Vagina (tissue), 2 donors: ENCODE results near the gene COMMD10. TPM values are rescaled to one million over a fixed set of nuclear protein-coding genes. Genes with fewer than 3 reads are reported as not detected.
A peak's percentile ranks its signal among the peaks of the same experiment; 100 is the strongest.

Source experiments
- DNase-seq, 2 donors: peaks; one replicate each; pipeline ENCODE4 v3.0.0-alpha.2; 2017; ENCODE audit errors: extremely low spot score in 2 of 2
- H3K27ac ChIP-seq: fragments of 200-600 bp; sonication (generic); one replicate; pipeline ENCODE4 v1.5.1; 2019
- H3K27me3 ChIP-seq: fragments of 200-600 bp; sonication (generic); one replicate; pipeline ENCODE4 v1.5.1; 2019
- H3K36me3 ChIP-seq, 2 donors: fragments of 200-600 bp; sonication (generic); one replicate each; pipeline ENCODE4 v1.5.1; 2017 to 2019
- H3K4me1 ChIP-seq: fragments of 200-600 bp; sonication (generic); one replicate; pipeline ENCODE4 v1.5.1; 2019
- H3K4me3 ChIP-seq, 2 donors: fragments of 200-600 bp; sonication (generic); 1 replicate in 1 of 2; 2 replicates in 1 of 2; pipeline ENCODE4 v1.5.1; 2016 to 2019
- H3K9me3 ChIP-seq: fragments of 200-600 bp; sonication (generic); one replicate; pipeline ENCODE4 v1.5.1; 2019
- CTCF ChIP-seq, 3 experiments: fragments of 450-650 bp in 2 of 3; fragments of 200-600 bp in 1 of 3; sonication (generic) in 1 of 3; IDR thresholded peaks; one replicate each; pipeline ENCODE4 v1.5.1; 2017 to 2019; ENCODE audit warnings: antibody characterized with exemption in 3 of 3, mild to moderate bottlenecking in 2 of 3, moderate library complexity in 2 of 3
- POLR2A ChIP-seq, 2 donors: fragments of 450-650 bp; IDR thresholded peaks; one replicate each; pipeline ENCODE4 v1.6.1; 2017; ENCODE audit warnings: antibody characterized with exemption in 2 of 2, mild to moderate bottlenecking in 2 of 2, moderate library complexity in 2 of 2
- POLR2AphosphoS5 ChIP-seq, 2 donors: sonication (generic); formaldehyde crosslinking; IDR thresholded peaks; one replicate each; pipeline ENCODE4 v1.9.0; 2017; ENCODE audit warnings: antibody characterized with exemption in 2 of 2, mild to moderate bottlenecking in 2 of 2, low read depth in 1 of 2; ENCODE audit not compliant: insufficient read depth in 1 of 2
- intact Hi-C: fragments of 100-400 bp; cut with DNase I; formaldehyde crosslinking; loops from one replicate; pipeline ENCODE4 v1.15.1; 2023
- total RNA-seq: library from RNA; depleted of rRNA; stranded (reverse); fragments of >200 nt; gene quantifications from one replicate; pipeline ENCODE4 v1.2.3, GENCODE V29; 2016

COMMD10 gene
- 22.6 TPM for total RNA-seq

DNA sequence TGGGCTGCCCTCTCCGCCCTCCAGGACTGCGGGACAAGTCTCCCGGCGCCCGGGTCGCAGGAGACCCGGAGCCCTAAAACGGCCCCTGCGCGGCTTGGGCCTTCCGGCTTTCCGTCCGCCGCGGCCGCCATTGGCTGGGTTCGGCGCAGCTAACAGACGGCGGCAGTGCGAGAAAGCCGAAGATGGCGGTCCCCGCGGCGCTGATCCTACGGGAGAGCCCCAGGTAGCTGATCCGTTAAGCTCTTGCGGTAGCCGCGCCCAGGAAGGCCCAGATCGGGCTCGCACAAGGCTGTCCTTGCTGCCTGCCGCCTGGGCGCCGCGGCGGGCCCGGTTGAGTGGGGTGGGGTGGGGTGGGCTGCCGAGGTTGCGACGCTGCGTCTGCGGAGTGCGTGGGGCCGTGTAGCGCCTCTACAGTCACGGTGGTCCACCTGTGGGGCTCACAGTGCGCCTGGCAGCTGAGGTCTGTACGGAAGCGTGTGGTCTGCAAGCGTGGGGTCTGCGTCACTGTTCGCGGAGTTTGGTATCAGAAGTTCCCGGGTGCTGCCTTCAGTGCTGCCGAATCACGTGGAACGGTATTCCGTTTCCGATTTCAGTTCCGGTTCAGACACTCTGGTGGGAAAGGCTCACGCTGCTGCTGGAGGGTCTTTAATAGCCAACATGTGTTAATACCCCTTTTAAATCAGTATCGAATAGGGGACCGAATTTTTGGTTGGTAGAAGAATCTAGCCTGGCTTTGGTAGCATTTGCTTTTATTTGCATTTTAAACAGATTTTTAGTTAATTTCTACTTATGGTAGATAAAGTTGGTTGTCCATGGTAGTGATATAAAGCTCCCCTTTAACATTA lies at the start of gene COMMD10:
COMMD10 (plus strand) TSS at position 155 of the 845 bp plus-strand sequence.
- H3K4me1 ChIP-seq: peaks cover 31% of the 10 kb centered on the region
- H3K9me3 ChIP-seq: no peaks in the 10 kb centered on the region
- TF ChIP-seq CTCF (IDR thresholded peaks at IDR 0.05): no peak
- TF ChIP-seq POLR2AphosphoS5 (IDR thresholded peaks at IDR 0.05; ENCODE audit: insufficient read depth in 1 of 2, low read depth in 1 of 2): peak; percentile 11 to 80
- TF ChIP-seq POLR2A (IDR thresholded peaks at IDR 0.05): peak in 1 of 2 donors; percentile 27
- intact Hi-C loops: no loop called here
- DNase-seq: no peak
- peak within 1 kb of the TSS; percentile 87 for H3K27ac ChIP-seq
- no peaks in the 10 kb centered on the region for H3K27me3 ChIP-seq
- H3K36me3 ChIP-seq: peaks cover 0 to 10% of the 10 kb centered on the region in 2 donors
- peak within 1 kb of the TSS; percentile 81 to 95 for H3K4me3 ChIP-seq

GRCh38 chr5:116035123-116035522 lies 49.7 kb upstream of the COMMD10 start:
- no peak overlapping the region for H3K4me3 ChIP-seq
- no peak for TF ChIP-seq POLR2AphosphoS5 (IDR thresholded peaks at IDR 0.05; ENCODE audit: insufficient read depth in 1 of 2, low read depth in 1 of 2)
- no peak for TF ChIP-seq POLR2A (IDR thresholded peaks at IDR 0.05)
- no peak for TF ChIP-seq CTCF (IDR thresholded peaks at IDR 0.05)
- H3K36me3 ChIP-seq: no peaks in the 10 kb centered on the region
- no peaks in the 10 kb centered on the region for H3K9me3 ChIP-seq
- no peaks in the 10 kb centered on the region for H3K4me1 ChIP-seq
- no peaks in the 10 kb centered on the region for H3K27me3 ChIP-seq
- H3K27ac ChIP-seq: no peak overlapping the region
- DNase-seq: no peak
- intact Hi-C loops: no loop called here

GRCh38 chr5:116037236-116037822 lies 47.5 kb upstream of the COMMD10 start:
- Histone ChIP-seq H3K27me3 (no peaks in the 10 kb centered on the region), H3K36me3 (no peaks in the 10 kb centered on the region), H3K27ac (no peak overlapping the region), H3K4me3 (no peak overlapping the region), H3K4me1 (no peaks in the 10 kb centered on the region), H3K9me3 (no peaks in the 10 kb centered on the region)
- intact Hi-C loops: no loop called here
- no peak for DNase-seq
- TF ChIP-seq POLR2A (IDR thresholded peaks at IDR 0.05) (no peak), POLR2AphosphoS5 (IDR thresholded peaks at IDR 0.05; ENCODE audit: insufficient read depth in 1 of 2, low read depth in 1 of 2) (no peak), CTCF (IDR thresholded peaks at IDR 0.05) (no peak)

GRCh38 chr5:116038817-116039216 lies 46.0 kb upstream of the COMMD10 start:
- Histone ChIP-seq H3K36me3 (no peaks in the 10 kb centered on the region), H3K4me1 (no peaks in the 10 kb centered on the region), H3K27me3 (no peaks in the 10 kb centered on the region), H3K4me3 (no peak overlapping the region), H3K9me3 (no peaks in the 10 kb centered on the region), H3K27ac (no peak overlapping the region)
- intact Hi-C loops: no loop called here
- TF ChIP-seq POLR2A (IDR thresholded peaks at IDR 0.05) (no peak), CTCF (IDR thresholded peaks at IDR 0.05) (no peak), POLR2AphosphoS5 (IDR thresholded peaks at IDR 0.05; ENCODE audit: insufficient read depth in 1 of 2, low read depth in 1 of 2) (no peak)
- DNase-seq: no peak

GRCh38 chr5:116042375-116042774 lies 42.5 kb upstream of the COMMD10 start:
- intact Hi-C loops: no loop called here
- no peak for DNase-seq
- no peaks in the 10 kb centered on the region for H3K36me3 ChIP-seq
- no peaks in the 10 kb centered on the region for H3K4me1 ChIP-seq
- no peaks in the 10 kb centered on the region for H3K9me3 ChIP-seq
- no peaks in the 10 kb centered on the region for H3K27me3 ChIP-seq
- no peak overlapping the region for H3K27ac ChIP-seq
- no peak overlapping the region for H3K4me3 ChIP-seq
- no peak for TF ChIP-seq POLR2AphosphoS5 (IDR thresholded peaks at IDR 0.05; ENCODE audit: insufficient read depth in 1 of 2, low read depth in 1 of 2)
- TF ChIP-seq CTCF (IDR thresholded peaks at IDR 0.05): no peak
- no peak for TF ChIP-seq POLR2A (IDR thresholded peaks at IDR 0.05)
